GM19397 (cell line): ENCODE results near the gene CDCA7L.

Experiments used
- ATAC-seq: cut with Tn5 transposase; IDR thresholded peaks from one replicate; pipeline ENCODE4 v1.9.1; 2021; ENCODE audit warnings: mild to moderate bottlenecking, moderate library complexity; ENCODE audit not compliant: unreplicated experiment

CDCA7L gene

GRCh38 chr7:21945454-21946221 lies at the start of gene CDCA7L:
CDCA7L (minus strand) TSS chr7:21945899; CDS start chr7:21945804, 95 bp downstream.
- ATAC-seq: peak; percentile 89

GRCh38 chr7:21986096-21986495 lies 40.4 kb upstream of the CDCA7L start:
- ATAC-seq: no peak

GRCh38 chr7:21984042-21984441 lies 38.3 kb upstream of the CDCA7L start:
- ATAC-seq: no peak

GRCh38 chr7:21983056-21983455 lies 37.4 kb upstream of the CDCA7L start:
- no peak for ATAC-seq

- ATAC-seq: no peak
Measured at GRCh38 chr7:21981524-21981923, 35.8 kb upstream of the CDCA7L start.

- ATAC-seq: no peak
Measured at GRCh38 chr7:21980926-21981500, 35.3 kb upstream of the CDCA7L start.

GRCh38 chr7:21972397-21972784 lies 26.7 kb upstream of the CDCA7L start:
- ATAC-seq: no peak

- ATAC-seq: no peak
Measured at GRCh38 chr7:21971780-21972396, 26.2 kb upstream of the CDCA7L start.

- no peak for ATAC-seq
Measured at GRCh38 chr7:21969822-21970221, 24.1 kb upstream of the CDCA7L start.

GRCh38 chr7:21967598-21968003 lies 21.9 kb upstream of the CDCA7L start:
- ATAC-seq: no peak

GRCh38 chr7:21966271-21966670 lies 20.6 kb upstream of the CDCA7L start:
- peak; percentile 82 for ATAC-seq

GRCh38 chr7:21965291-21965690 lies 19.6 kb upstream of the CDCA7L start:
- no peak for ATAC-seq

- no peak for ATAC-seq
Measured at GRCh38 chr7:21962677-21963076, 17.0 kb upstream of the CDCA7L start.

GRCh38 chr7:21960922-21961321 lies 15.2 kb upstream of the CDCA7L start:
- ATAC-seq: no peak

- ATAC-seq: no peak
Measured at GRCh38 chr7:21959387-21959776, 13.7 kb upstream of the CDCA7L start.

- ATAC-seq: no peak
Measured at GRCh38 chr7:21953781-21954180, 8.1 kb upstream of the CDCA7L start.

- no peak for ATAC-seq
Measured at GRCh38 chr7:21948887-21949540, 3.3 kb upstream of the CDCA7L start.

GRCh38 chr7:21948364-21948763 lies 2.7 kb upstream of the CDCA7L start:
- ATAC-seq: no peak

GRCh38 chr7:21947946-21948345 lies 2.2 kb upstream of the CDCA7L start:
- ATAC-seq: no peak

GRCh38 chr7:21947056-21947455 lies 1.4 kb upstream of the CDCA7L start:
- no peak for ATAC-seq

- no peak for ATAC-seq
Measured at GRCh38 chr7:21946222-21946709, 567 bp upstream of the CDCA7L start.
